Midbrain (tissue), 1 donor: ENCODE results near the gene IFNL1.
A peak's percentile ranks its signal among the peaks of the same experiment; 100 is the strongest.
"Not testable (repeated sequence)": the region's sequence is repeated elsewhere in the genome, so short reads cannot be mapped to it uniquely, and the experiment has no call there.

ENCODE experiments used
- DNase-seq: peaks from one replicate; lab custom pipeline; 2025; lab: John Stamatoyannopoulos, UW

IFNL1 gene

GRCh38 chr19:39332293-39332692 is 36.1 kb downstream of the IFNL1 start:
- DNase-seq: no peak

GRCh38 chr19:39332738-39333137 is 36.5 kb downstream of the IFNL1 start:
- DNase-seq: not testable (repeated sequence)

- DNase-seq: no peak
Measured at GRCh38 chr19:39333507-39333906, 37.3 kb downstream of the IFNL1 start.

GRCh38 chr19:39334444-39334976 is 38.3 kb downstream of the IFNL1 start:
- DNase-seq: no peak

- no peak for DNase-seq
Measured at GRCh38 chr19:39335168-39335548, 39.0 kb downstream of the IFNL1 start.

GRCh38 chr19:39336483-39336882 is 40.3 kb downstream of the IFNL1 start:
- no peak for DNase-seq

- no peak for DNase-seq
Measured at GRCh38 chr19:39339674-39340073, 43.5 kb downstream of the IFNL1 start.

- DNase-seq: not testable (repeated sequence)
Measured at GRCh38 chr19:39340156-39340555, 43.9 kb downstream of the IFNL1 start.

GRCh38 chr19:39341129-39341718 is 45.0 kb downstream of the IFNL1 start:
- no peak for DNase-seq

- DNase-seq: peak; percentile 98
Measured at GRCh38 chr19:39341719-39342604, 45.8 kb downstream of the IFNL1 start, which contains the start of gene SAMD4B. Gene SAMD4B, plus strand, starts transcription at chr19:39342421. Its CDS starts 14,473 bp downstream, at chr19:39356894.

- DNase-seq: no peak
Measured at GRCh38 chr19:39342647-39343305, 46.6 kb downstream of the IFNL1 start.

- no peak for DNase-seq
Measured at GRCh38 chr19:39345956-39346355, 49.7 kb downstream of the IFNL1 start.

GRCh38 chr19:39347332-39348164 is 51.3 kb downstream of the IFNL1 start:
- DNase-seq: no peak
